Endometrial microvascular endothelial cells (primary cell): ENCODE results near the gene PABPN1L. TPM values are rescaled to one million over a fixed set of nuclear protein-coding genes. Genes with fewer than 3 reads are reported as not detected.

Experiments used
- in situ Hi-C: cut with HindIII; loops from 2 replicates; pipeline ENCODE4 v1.10.0; 2017; ENCODE audit warnings: low sequenced_read_pairs, low pct_unique_long_range_greater_than_20kb; ENCODE audit errors: inconsistent ontology term
- total RNA-seq: library from RNA; depleted of rRNA; stranded (reverse); fragments of >200 nt; gene quantifications from one replicate; pipeline ENCODE4 v1.2.3, GENCODE V29; 2015; ENCODE audit errors: inconsistent ontology term

The PABPN1L gene
- total RNA-seq, 1 donor from 2014 or later = not detected

DNA sequence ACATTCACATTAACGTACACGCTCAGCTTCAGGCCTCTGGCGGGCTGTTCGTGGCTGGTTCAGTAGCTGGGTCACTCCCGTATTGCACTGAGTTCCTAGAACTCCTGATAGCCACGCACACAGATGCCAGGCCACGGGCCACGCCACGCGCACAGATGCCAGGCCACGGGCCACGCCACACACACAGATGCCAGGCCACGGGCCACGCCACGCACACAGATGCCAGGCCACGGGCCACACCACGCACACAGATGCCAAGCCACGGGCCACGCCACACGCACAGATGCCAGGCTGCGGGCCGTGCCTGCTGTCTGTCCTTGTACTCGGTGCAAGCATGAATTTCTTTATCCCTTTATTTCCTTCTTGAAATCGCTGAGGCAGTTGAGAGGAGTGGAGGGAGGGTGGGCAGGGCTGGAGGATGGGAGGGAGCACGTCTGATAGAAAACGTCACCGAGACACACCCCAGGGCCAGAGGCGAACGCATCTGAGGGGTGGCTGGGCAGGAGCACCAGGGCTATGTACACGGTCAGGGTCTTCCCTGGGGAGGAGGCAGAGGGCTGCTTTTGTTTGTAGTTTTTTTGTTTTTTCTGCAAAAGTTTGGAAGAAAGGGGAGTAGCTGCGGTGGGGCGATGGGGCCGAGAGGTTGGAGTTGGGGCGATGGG is 8.6 kb upstream of the PABPN1L start:
- in situ Hi-C loops = no loop called here

DNA sequence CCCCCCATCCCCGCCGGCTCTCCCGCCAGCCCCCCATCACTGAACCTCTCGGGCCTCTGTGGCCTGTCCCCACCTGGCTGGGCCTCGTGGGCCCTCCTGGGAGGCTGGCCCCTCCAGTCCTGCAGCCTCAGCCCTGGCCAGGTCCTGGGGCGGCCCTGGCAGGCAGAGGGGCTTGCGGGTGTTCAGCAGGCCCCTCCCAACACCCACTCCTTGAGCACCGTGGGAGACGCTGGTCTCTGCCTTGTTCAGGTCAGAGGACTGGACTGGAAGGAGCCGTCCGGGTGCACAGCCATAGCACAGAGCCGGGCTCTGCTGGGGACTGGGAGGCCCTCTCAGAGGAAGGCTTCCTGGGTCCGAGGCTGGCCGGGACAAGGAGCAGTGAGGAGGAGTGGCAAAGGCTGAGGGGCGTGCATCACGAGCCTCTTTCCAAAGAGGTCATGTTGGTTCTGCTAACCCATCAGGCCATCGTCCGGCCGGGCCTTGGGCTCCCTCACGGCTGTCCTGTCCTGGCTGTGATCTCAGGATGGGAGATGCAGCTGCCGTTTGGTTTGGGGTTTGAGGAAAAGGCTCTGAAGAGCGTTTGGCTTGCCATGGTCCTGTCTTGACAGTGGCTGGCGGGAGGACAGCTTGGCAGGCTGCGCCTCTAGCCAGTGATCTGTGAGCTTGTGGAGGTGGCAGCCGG is 6.3 kb upstream of the PABPN1L start:
- in situ Hi-C loops = no loop called here

DNA sequence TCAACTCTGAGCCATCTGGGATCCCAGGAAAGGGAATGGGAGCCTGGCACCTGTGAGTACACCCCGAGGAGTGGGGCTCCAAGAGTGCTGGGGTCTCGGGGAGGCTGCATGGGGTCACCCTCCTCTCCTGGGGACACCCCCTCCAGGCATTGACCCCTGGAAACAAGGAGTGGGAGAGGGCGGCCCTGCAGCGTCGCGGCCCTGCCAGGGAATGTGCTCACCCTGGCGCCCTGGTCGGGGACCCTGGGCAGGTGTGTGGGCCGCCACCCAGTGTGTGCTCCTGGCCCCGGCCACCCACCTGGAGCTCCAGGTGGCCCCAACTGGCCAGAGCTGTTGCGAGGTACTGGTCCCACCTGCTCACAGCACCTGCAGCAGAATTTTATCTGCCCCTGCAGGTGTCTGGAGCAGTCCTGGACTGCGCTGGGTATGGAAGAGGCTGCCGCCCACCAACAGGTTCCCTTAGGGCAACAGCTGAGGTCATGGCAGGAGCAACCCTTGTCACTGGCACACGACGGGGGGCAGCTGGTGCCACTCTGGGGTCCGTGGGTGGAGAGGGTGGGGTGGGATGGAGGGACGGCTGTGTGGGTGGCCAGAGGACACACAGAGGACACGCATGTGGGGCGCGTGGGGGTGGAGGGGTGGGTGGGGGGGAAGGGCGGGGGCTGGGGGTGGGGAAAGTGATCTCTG is 5.4 kb upstream of the PABPN1L start:
- in situ Hi-C loops = no loop called here

DNA sequence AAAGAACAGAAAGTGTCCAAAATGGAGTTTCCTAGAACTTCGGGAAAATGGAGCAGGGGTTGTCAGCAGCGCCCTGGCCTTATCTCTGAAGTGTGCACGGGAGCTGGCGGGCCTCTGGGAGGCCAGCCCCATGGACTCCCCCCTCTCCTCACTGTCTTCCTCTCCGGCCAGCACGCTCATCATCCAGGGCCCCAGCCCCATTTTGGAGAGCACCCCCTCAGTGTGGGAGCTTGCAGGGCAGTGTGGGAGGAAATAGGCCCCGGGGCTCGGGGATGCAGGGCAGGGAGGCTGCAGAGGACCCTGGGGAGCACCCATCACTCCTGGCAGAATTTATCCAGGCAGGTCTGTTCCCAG is 4.9 kb upstream of the PABPN1L start:
- in situ Hi-C loops = no loop called here

DNA sequence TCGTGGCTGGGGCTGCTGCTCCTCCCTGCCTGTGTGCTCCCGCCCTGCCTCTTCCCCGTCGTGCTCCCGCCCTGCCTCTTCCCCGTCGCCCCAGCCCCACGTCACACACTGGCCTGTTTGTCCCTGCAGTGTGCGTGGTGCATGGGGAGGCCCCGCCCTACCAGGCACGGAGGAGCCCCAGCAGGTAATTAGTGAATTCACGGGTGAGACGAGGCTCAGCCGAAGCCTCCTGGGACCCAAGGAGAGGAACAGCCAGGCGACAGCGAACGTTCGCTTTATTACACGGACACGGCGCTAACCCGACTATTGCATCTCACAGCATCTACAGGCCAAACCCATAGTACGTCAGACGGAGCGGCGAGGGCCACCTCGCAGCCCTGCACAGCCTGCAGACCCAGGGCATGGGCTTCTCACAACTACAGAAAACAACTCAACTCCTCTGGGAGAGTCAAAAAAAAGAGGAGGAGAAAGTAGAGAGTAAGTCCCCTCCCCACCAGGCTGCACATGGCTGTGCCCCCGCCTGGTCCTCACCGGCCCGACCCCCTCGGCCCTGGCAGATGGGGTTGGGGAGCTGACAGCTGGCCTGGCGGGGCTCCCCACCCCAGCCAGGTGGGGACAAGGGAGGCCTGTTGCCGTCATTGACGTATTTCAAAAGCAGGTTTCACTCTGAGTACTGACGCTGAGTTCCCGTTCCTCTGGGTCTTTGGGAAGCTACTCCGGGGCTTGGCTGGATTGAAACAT is 4.3 kb upstream of the PABPN1L start:
- in situ Hi-C loops = no loop called here

DNA sequence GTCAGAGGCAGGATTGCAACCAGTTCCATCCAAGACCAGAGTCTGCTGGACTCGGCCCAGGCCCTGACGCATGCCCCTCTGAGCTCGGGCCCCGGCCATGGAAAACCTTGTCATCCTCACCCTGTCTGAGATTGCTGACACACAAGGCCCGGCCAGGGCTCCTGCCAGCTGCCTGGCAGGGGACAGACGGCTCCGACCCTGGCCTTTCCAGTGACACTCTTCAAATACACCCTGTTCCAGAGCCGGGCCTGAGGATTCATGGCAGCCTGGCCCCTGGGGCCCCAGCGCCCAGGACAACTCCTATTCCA is 3.2 kb upstream of the PABPN1L start:
- in situ Hi-C loops = no loop called here

DNA sequence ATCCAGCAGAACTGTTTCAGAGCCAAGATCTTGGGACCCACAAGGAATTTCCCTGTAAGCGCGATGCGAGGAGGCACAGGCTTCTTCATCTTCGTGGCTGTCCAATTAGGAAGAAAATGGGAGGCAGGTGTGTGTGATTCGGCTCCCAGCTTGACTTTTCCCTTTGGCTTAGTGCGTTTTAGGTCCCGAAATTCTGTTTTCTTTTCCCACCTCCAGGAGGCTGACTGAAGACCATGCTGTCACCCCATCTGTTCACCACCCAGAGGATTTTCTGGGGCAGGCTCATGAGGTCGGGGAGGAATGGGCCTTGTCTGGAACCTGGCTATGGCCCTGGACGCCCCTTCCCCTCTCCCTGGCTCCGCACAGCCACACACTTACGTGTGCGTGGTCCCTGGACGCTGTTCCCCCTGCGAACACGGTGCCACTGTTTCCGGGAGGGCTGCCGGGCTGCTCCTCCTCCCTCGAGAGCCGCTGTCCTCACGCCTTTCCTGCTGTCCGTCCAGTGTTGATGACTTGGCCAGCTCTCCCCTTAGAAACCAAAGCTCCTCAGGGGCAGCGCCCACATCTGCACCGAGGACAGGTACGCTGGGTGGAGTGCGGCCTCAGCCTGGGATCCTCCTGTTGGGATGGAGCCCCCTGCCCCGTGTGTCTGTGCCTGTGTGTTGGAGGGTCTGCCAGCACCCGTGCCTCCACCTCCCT is 2.7 kb upstream of the PABPN1L start:
- in situ Hi-C loops = no loop called here

DNA sequence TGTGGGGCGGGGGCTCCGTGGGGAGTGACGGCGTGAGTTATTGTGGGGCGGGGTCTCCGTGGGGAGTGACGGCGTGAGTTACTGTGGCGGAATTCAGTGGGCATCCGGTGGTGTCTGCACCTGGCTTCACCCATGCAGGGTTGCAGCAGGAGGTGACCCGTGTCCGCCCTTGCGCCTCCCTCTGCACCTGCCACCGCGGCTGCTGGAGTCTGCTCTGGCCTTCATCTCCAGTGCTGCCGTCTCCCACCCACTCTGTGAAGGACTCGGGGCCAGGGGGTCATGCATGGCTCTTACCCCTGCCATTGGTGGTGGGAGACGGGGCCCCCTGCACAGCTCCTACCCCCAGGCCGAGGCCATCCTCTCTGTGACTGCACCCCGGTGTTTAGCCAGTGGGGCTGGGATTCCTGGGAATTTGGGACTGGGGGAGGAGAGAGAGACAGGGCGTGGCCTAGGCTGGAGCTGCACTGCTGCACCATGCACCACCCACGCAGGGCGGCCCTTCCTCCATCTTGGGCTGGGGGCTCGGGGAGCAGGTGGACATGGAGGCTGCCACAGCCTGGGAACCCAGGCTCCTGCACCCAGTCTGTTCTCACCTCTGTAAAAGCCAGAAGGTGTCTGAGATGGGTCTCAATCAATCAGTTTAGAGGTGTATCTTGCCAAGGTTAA is 1.3 kb upstream of the PABPN1L start:
- in situ Hi-C loops = no loop called here

DNA sequence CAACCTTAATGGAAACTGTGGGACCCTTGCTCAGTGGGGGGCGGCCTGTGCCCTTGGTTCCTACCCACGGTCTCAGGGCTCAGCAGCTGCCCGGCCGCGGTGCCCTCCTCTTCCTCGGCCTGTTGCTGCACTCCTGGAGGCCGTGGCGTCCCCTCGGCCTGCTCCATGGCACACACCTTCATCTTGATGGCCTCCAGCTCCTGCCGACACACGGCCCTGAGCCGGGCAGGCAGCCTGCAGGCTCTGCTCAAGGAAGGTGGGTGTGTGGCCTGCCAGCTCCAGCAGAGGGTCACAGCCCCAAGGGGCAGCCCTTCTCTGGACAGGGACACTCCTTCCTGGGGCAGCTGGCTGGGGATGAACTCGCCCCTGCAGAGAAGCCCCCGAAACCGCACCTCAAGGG is 718 bp downstream of the PABPN1L start:
- in situ Hi-C loops = no loop called here

DNA sequence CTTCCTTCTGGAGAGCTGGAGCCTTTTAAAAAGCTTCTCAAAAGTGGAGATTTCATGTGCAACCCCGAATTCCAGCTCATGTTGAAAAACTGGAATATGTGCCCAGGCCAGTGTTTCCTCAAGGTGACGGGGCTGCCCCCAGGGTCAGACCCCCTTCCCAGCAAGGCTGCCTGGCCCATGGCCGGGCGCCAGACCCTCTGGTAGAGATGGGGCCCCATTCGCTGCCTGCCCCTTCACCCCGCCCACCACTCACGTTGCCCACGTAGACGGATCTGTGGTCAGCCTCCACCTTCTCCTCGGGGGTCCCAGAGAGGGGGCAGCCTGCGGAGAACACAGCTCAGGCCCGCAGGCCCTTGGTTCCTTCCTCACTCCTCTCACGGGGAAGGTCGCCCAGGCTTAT is 1.1 kb downstream of the PABPN1L start:
- in situ Hi-C loops = no loop called here

DNA sequence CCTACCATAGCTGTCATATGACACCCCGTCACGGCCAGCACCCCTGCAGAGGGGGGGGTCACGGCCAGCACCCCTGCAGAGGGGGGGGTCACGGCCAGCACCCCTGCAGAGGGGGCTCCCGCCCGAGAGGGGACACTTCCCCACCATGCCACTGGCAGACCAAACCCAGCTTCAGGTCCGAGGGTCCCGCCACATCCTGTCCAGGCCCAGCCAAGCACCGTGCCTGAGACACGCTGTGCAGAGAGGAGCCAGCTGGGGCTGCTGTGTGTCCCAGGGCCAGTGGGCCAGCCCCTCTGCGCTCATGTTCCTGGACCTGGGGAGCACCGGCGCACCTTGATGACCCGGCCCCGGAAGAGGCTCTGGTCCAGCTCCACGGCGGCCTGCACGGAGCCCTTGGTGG is 1.9 kb downstream of the PABPN1L start:
- in situ Hi-C loops = no loop called here

DNA sequence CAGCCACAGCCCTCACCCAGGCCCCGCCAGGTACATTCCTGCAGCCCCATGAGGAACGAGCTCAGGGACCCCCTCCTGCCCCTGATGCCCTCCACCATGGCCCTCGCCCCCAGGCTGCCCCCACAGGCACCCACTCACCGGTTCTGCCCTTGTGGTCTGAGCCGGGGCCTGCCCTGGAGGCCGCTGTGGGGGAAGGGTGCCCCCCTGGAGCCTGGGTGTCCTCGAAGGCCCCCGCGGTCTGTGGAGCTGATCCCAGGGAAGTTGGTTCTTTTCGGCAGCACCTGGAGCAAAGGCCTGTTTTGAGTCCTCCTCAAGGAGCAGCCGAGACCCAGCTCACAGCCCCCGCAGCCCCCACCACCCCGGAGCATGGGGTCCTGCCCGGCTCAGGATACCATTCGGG is 2.4 kb downstream of the PABPN1L start:
- in situ Hi-C loops = no loop called here

DNA sequence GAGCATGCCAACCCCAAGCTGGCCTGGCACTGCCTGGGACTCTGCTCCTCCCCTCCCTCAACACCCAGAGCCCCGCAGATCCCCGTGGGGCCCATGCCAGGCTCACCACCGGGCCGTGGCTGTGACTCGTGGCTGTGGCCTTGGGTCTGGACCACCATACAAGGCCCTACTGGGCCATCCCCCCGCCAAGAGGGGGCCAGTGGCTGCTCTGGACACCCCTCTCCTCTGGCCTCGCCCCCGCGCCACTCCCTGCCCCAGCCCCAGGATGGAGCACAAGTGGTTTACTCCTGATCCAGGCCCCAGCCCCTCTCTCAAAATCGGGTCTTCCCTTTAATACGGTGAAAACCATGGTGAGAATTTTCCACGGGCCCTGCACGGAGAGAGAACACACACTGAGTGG is 3.0 kb downstream of the PABPN1L start:
- in situ Hi-C loops = no loop called here

DNA sequence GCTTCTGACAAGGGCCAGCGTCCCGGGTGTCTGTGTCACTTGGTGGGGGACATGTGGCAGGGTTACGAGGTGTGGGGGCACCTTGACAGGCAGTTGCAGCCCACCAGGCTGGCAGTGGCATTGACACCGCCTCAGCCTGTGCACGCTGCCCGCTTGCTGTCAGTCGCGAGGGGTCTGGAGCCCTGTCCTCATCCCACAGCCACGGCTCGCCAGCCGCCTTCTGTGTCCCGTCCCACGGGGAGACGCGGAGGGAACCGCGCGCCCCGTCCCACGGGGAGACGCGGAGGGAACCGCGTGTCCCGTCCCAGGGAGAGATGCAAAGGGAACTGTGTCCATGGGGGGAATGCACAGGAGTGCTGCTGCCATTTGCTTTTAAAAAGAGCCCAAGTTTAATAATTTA is 3.5 kb downstream of the PABPN1L start:
- in situ Hi-C loops = no loop called here

DNA sequence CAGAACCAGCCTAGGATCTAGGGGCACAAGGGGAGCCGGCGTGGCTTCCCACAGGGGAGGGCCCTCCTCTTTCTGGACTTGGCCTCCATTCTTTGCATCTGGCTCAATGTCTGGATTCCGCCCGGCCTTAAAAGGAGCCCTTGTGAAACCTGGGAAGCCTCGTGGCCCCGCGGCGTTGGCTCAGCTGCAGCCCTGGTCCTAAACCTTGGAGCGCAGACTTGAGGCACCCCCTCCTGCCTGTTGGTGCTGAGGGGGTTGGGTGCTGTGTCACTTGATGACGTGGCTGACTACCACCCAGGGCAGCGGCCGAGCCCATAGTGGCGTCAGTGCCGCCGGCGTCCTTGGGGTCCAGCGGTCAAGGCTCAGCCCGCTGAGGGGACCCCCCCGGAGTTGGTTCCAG is 5.1 kb downstream of the PABPN1L start:
- in situ Hi-C loops = no loop called here

DNA sequence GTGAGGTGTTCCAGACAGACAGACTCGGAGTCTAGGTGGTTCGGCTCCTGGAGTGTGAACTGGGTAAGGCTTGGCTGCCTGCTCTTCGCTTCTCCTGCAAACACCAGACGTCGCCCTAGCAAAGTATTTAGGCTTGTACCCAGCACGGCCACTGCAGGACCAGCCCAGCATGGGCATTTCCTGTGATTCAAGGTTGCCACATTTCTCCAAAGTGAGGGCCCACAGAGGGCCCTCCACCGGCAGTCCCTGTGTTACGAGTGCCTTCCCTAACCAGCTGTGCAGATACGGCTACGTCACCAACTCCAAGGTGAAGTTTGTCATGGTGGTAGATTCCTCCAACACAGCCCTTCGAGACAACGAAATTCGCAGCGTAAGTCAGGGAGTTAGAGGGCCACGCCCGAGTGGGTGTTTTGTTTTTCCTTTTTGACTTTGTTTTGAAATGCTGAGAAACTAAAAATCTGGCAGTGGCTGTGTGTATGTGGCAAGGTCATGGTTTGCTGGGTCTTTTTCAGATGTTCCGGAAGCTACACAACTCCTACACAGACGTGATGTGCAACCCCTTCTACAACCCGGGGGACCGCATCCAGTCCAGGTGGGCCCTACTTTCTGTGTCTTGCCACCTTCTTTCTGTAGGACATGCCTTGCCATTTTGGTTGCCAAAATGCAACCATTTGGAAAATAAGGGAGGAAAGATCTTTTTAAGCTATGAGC is 6.9 kb downstream of the PABPN1L start:
- in situ Hi-C loops = no loop called here

DNA sequence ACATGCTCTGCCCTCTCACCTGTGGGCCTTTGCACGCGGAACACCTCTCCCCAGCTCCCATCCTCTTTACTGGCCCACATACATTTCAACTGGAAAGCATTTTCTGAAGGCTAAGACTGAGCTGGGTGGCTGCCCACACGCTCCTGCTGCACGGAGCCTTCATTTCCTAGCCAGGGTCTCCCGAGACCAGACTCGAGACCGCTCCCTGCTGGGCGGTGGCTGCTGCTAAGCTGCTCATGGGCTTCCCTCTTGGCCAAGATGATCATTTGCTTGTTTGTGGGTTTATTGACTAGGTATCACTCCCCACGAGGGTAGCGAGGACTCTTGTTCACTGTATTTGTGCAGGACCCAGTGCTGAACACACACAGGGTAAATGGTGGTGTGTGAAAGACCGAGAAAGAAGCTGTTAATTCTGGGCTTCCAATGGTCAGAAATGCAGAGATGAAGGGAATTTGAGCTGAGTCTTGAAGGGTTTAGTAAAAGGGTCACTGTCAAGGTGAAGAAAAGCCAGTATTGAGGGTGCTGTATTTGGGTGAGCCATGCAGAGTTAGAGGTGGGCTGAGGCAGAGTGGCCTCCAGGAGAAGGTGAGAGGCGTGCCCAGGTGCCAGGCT is 8.6 kb downstream of the PABPN1L start:
- in situ Hi-C loops = no loop called here
